ENCODE results near the gene DLGAP1.

DNA sequence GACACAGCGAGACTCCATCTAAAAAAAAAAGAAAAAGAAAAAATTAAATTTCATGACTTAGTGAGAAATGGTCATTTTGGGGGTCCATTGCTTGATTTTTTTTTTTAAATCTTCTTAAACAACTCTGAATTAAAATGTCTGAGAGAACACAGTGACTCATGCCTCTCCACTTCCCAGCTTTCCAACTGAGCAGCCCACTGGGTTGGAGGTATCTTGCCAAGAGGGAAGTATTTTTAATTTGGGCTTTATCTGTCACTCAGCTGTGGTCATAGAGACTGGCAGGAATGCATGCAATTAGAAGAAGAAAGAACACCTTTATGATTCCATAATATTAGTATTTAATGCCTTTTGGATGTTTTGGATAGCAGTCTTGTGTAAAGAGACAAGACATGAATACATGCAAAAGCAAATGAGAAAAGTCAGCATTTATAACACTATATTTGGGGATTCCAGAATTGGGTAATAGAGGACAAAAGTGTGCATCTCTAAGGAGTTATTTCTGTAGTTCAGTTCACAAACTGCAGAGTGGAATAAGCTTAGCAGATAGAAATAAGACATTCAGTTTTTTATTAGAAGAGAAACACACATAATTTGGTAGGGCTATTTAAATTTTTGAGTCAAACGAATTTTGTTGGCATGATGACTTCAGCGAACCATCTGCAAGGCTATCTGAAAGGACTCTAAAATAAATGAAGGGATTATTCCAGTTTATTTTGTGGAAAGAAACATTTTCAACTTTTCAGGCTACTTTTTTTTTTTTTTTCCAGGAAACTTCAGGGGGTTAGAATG lies 750.4 kb downstream of the DLGAP1 start:
- TF ChIP-seq, protein P1, sequence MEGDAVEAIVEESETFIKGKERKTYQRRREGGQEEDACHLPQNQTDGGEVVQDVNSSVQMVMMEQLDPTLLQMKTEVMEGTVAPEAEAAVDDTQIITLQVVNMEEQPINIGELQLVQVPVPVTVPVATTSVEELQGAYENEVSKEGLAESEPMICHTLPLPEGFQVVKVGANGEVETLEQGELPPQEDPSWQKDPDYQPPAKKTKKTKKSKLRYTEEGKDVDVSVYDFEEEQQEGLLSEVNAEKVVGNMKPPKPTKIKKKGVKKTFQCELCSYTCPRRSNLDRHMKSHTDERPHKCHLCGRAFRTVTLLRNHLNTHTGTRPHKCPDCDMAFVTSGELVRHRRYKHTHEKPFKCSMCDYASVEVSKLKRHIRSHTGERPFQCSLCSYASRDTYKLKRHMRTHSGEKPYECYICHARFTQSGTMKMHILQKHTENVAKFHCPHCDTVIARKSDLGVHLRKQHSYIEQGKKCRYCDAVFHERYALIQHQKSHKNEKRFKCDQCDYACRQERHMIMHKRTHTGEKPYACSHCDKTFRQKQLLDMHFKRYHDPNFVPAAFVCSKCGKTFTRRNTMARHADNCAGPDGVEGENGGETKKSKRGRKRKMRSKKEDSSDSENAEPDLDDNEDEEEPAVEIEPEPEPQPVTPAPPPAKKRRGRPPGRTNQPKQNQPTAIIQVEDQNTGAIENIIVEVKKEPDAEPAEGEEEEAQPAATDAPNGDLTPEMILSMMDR (IDR thresholded peaks at IDR 0.05; ENCODE audit: poor library complexity): no peak
- TF ChIP-seq EZH2 (IDR thresholded peaks at IDR 0.05; ENCODE audit: borderline replicate concordance): no peak
- no peak for TF ChIP-seq EZH2phosphoT487 (IDR thresholded peaks at IDR 0.05; ENCODE audit: low read depth, severe bottlenecking, unreplicated experiment)
